BLaER1 treated with 17β-estradiol and CSF1 and Interleukin-3, amounts not matched to agents 10 nM and 100 nM (cell line): Measurements from ENCODE around the gene LGALS4.
A peak's percentile ranks its signal among the peaks of the same experiment; 100 is the strongest.
"Not testable (repeated sequence)": the region's sequence is repeated elsewhere in the genome, so short reads cannot be mapped to it uniquely, and the experiment has no call there.

Source experiments
- H3K27ac ChIP-seq, 11 experiments: shearing (Covaris generic); formaldehyde crosslinking; 2 replicates each; pipeline ENCODE4 v1.8.1; 2022
- H3K27me3 ChIP-seq, 11 experiments: shearing (Covaris generic); formaldehyde crosslinking; 2 replicates each; pipeline ENCODE4 v1.8.1; 2022
- H3K36me3 ChIP-seq, 11 experiments: shearing (Covaris generic); formaldehyde crosslinking; 2 replicates each; pipeline ENCODE4 v1.8.1; 2022
- H3K4me1 ChIP-seq, 10 experiments: shearing (Covaris generic); formaldehyde crosslinking; 2 replicates each; pipeline ENCODE4 v1.8.1; 2022
- H3K4me2 ChIP-seq, 11 experiments: shearing (Covaris generic); formaldehyde crosslinking; 2 replicates each; pipeline ENCODE4 v1.8.1; 2022
- H3K4me3 ChIP-seq, 10 experiments: shearing (Covaris generic); formaldehyde crosslinking; 2 replicates each; pipeline ENCODE4 v1.8.1; 2022
- H3K9ac ChIP-seq, 11 experiments: shearing (Covaris generic); formaldehyde crosslinking; 2 replicates each; pipeline ENCODE4 v1.8.1; 2022
- H3K9me3 ChIP-seq, 11 experiments: shearing (Covaris generic); formaldehyde crosslinking; replicated peaks in 1 of 11; 2 replicates each; pipeline ENCODE4 v1.8.1; 2022
- H4K20me1 ChIP-seq, 11 experiments: shearing (Covaris generic); formaldehyde crosslinking; 2 replicates each; pipeline ENCODE4 v1.8.1; 2022
- Cebpa-rat ChIP-seq, 11 experiments: shearing (Covaris generic); IDR thresholded peaks; 2 replicates each; pipeline ENCODE4 v1.8.1; 2022

LGALS4 gene

GRCh38 chr19:38819231-38819920, 6.6 kb upstream of the LGALS4 start:
- Histone ChIP-seq H3K36me3 (peaks cover 60 to 90% (median 74%) of the 10 kb centered on the region in 11 experiments), H3K4me1 (peaks cover 0 to 4% (median 0%) of the 10 kb centered on the region in 10 experiments; a peak in 2 of 20 replicates), H3K4me2 (no peak overlapping the region), H3K9ac (no peak overlapping the region), H4K20me1 (peaks cover 0 to 15% (median 0%) of the 10 kb centered on the region in 11 experiments; a peak in 5 of 22 replicates), H3K9me3 (peaks cover 7 to 23% (median 15%) of the 10 kb centered on the region in 11 experiments), H3K27me3 (no peaks in the 10 kb centered on the region), H3K4me3 (no peak overlapping the region), H3K27ac (peak overlapping the region in 1 of 11 experiments; percentile 23; a peak in 1 of 22 replicates)
- no peak for TF ChIP-seq Cebpa-rat (IDR thresholded peaks at IDR 0.05)

GRCh38 chr19:38817081-38817480, 4.3 kb upstream of the LGALS4 start:
- peaks cover 0 to 4% (median 0%) of the 10 kb centered on the region in 10 experiments; a peak in 2 of 20 replicates for H3K4me1 ChIP-seq
- no peaks in the 10 kb centered on the region; a peak in 2 of 22 replicates for H3K9me3 ChIP-seq
- H4K20me1 ChIP-seq, result peaks cover 0 to 15% (median 0%) of the 10 kb centered on the region in 11 experiments; a peak in 5 of 22 replicates
- no peak overlapping the region for H3K9ac ChIP-seq
- no peaks in the 10 kb centered on the region for H3K27me3 ChIP-seq
- H3K4me3 ChIP-seq, result no peak overlapping the region
- TF ChIP-seq Cebpa-rat (IDR thresholded peaks at IDR 0.05), result no peak
- H3K36me3 ChIP-seq, result peaks cover 40 to 69% (median 55%) of the 10 kb centered on the region in 11 experiments
- H3K4me2 ChIP-seq, result no peak overlapping the region
- no peak overlapping the region for H3K27ac ChIP-seq

DNA sequence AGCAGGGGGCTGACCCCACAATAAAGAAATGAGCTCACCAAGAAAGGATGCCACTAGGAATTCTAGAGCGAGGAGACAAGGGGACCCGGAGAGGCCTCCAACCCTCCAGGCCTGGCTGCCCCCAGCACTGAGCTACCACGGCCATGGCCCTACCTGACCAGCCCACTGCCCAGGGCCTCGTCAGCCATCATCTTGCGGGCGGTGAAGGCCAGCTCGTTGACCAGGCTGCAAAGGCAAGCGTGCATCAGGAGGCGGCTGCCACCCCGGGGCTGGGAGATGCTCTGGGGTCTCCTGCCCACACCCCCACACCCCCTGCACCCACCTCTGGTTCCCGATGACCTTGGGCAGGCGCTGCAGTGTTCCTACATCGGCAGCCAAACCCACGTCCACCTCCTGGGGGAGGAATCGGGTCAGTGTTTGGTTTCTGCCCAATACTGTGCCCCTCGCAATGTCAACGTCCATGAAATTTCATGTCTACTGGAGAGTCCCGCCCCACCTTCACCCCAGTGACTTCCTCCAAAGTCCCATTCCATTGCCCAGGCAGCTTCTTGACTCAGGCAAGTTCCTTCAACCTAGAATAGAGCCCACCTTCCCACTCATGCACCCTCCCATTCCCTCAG, 3.5 kb upstream of the LGALS4 start:
- Histone ChIP-seq H3K9ac (no peak overlapping the region), H3K4me2 (no peak overlapping the region), H3K9me3 (no peaks in the 10 kb centered on the region), H3K27ac (no peak overlapping the region), H3K4me1 (peaks cover 0 to 4% (median 0%) of the 10 kb centered on the region in 10 experiments; a peak in 2 of 20 replicates), H3K36me3 (peaks cover 36 to 60% (median 49%) of the 10 kb centered on the region in 11 experiments), H4K20me1 (peaks cover 0 to 11% (median 0%) of the 10 kb centered on the region in 11 experiments; a peak in 4 of 22 replicates), H3K27me3 (no peaks in the 10 kb centered on the region), H3K4me3 (no peak overlapping the region)
- TF ChIP-seq Cebpa-rat (IDR thresholded peaks at IDR 0.05), result no peak

DNA sequence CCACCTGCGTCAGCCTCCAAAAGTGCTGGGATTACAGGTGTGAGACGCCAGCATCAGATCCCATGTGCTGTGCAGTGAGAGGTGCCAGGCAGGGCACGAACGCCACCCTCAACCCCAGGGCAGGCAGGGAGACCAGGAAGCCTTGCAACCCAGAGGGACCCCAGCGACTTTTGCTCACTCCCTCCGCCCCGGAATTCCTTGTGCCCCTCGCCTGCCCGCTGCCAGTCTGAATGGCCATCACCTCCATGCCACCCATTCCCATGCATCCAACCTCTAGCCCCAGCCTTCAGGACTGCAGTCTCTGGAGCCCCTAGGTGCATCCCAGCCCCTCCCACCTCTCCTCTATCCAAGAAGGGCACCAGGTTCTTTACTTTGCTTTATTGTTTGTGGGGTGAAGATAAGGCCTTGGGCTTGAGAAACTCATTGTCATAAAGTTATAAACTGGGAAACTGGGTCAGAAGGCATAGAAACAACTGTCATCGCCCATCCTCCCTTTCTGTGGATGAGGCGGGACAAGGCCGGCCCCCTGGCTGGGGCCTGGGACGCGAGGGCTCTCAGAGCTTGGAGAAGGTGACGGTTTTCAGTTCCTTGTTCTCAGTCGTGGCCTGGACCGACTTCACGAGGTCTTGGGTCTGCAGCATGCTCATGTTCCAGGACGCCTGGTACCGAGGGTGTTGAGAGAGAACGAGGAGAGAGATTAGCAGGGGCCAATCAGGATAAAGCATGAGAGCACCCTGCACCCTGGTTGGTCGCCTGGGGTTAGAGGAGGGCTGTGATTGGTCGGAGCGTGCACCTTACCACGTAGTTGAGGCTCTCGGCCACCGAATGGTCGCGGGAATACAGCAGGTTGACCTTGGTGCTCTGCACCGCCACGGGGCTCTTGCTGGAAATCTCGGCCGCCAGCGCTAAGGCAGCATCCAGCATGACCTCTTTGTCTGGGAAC, 2.6 kb upstream of the LGALS4 start:
- Histone ChIP-seq H3K9me3 (no peaks in the 10 kb centered on the region), H3K27me3 (no peaks in the 10 kb centered on the region), H4K20me1 (peaks cover 0 to 11% (median 0%) of the 10 kb centered on the region in 11 experiments; a peak in 2 of 22 replicates), H3K36me3 (peaks cover 35 to 52% (median 44%) of the 10 kb centered on the region in 11 experiments), H3K4me3 (no peak overlapping the region), H3K4me2 (no peak overlapping the region), H3K27ac (no peak overlapping the region), H3K9ac (no peak overlapping the region), H3K4me1 (peaks cover 0 to 4% (median 0%) of the 10 kb centered on the region in 10 experiments; a peak in 2 of 20 replicates)
- TF ChIP-seq Cebpa-rat (IDR thresholded peaks at IDR 0.05), result no peak

DNA sequence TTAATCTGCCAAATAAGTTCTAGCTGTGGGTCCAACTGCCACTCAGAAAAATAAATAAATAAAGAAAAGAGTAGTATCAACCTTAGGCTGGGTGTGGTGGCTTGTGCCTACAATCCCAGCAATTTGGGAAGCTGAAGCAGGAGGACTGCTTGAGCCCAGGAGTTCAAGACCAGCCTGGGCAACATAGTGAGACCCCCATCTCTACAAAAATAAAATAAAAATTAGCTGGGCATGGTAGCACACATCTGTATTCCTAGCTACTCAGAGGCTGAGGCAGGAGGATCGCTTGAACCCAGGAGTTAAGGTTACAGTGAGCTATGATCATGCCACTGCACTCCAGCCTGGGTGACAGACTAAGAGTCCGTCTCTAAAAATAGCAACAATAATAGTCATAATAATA, 1.2 kb upstream of the LGALS4 start:
- H4K20me1 ChIP-seq, result peaks cover 0 to 11% (median 0%) of the 10 kb centered on the region in 11 experiments; a peak in 2 of 22 replicates
- H3K9ac ChIP-seq, H3K4me3 ChIP-seq, H3K27me3 ChIP-seq, H3K27ac ChIP-seq, H3K4me1 ChIP-seq, H3K4me2 ChIP-seq, H3K9me3 ChIP-seq: not testable (repeated sequence)
- H3K36me3 ChIP-seq, result peaks cover 34 to 41% (median 36%) of the 10 kb centered on the region in 11 experiments

DNA sequence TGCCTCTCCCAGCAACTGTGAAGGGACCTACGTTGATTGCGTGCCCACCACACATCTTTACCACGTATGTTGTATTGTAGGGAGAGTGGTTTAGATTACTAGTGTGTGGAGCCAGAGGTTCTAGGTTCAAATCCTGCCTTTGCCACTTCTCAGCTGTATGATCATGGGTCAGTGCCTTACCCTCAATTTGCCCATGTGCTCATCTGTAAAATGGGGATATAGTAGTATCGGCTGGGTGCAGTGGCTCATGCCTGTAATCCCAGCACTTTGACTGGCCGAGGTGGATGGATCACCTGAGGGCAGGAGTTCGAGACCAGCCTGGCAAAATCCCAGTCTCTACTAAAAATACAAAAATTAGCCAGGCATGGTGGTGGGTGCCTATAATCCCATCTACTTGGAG, 578 bp upstream of the LGALS4 start:
- peaks cover 0 to 5% (median 0%) of the 10 kb centered on the region in 10 experiments; a peak in 1 of 20 replicates for H3K4me1 ChIP-seq
- no peak overlapping the region for H3K4me3 ChIP-seq
- TF ChIP-seq Cebpa-rat (IDR thresholded peaks at IDR 0.05), result no peak
- no peak overlapping the region for H3K4me2 ChIP-seq
- H3K9ac ChIP-seq, result no peak overlapping the region
- H3K27ac ChIP-seq, result no peak overlapping the region
- H3K36me3 ChIP-seq, result peaks cover 34 to 41% (median 36%) of the 10 kb centered on the region in 11 experiments
- peaks cover 0 to 11% (median 0%) of the 10 kb centered on the region in 11 experiments; a peak in 2 of 22 replicates for H4K20me1 ChIP-seq
- H3K27me3 ChIP-seq, result no peaks in the 10 kb centered on the region
- peaks cover 0 to 7% (median 0%) of the 10 kb centered on the region in 11 experiments; a peak in 4 of 22 replicates for H3K9me3 ChIP-seq

DNA sequence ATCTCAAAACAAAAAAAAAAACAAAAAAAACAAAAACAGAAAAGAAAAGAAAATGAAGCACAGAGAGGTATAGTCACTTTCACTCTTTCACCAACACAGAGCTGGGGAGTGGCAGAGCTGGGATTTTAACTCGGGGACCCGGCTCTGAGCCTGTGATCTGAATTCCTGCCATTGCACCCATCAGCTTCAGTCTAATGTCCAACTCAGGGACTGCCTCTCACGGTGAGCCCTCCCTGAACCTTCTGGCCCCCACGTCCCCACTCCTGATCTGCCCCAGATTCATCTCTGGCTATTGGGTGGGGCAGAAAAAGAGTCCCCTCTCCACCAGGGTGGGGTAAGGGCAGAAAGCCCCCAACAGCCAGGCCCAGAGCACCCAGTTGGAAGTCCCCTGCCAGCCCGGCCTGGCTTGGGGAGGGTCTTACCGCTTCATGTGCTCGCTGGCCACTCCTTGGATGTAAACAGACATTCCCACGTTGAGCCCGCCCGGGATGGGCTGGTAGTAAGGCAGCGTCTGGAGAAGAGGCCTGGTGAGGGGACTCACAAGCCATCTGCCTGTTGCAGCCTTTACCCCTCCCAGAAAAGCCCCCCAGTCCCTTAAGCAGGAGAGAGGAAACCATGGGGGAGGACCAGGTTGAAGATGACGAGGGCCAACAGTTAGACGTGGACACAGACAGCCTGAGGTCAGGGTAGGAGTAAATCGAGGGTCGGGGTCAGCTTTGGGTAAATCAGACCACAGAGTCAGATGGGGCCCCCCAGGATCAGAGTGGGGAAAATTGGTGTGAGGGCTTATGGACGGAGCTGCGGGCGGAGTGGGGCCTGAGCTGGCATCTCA, 520 bp downstream of the LGALS4 start:
- Histone ChIP-seq H3K9ac (no peak overlapping the region), H3K27ac (no peak overlapping the region), H4K20me1 (peaks cover 0 to 2% (median 0%) of the 10 kb centered on the region in 11 experiments; a peak in 2 of 22 replicates), H3K27me3 (no peaks in the 10 kb centered on the region), H3K36me3 (peaks cover 24 to 30% (median 25%) of the 10 kb centered on the region in 11 experiments), H3K4me2 (no peak overlapping the region), H3K4me3 (no peak overlapping the region), H3K9me3 (peaks cover 0 to 9% (median 2%) of the 10 kb centered on the region in 11 experiments; a peak in 4 of 22 replicates), H3K4me1 (peaks cover 0 to 10% (median 2%) of the 10 kb centered on the region in 10 experiments; a peak in 8 of 20 replicates)
- no peak for TF ChIP-seq Cebpa-rat (IDR thresholded peaks at IDR 0.05)
